HepG2 (cell line): ENCODE results near the gene CSRNP3. TPM values are rescaled to one million over a fixed set of nuclear protein-coding genes. Genes with fewer than 3 reads are reported as not detected.

Experiments used
- ATAC-seq: fragments of 200-7000 bp; cut with Tn5 transposase; 3 replicates; pipeline ENCODE4 v1.9.1; 2020; ENCODE audit warnings: mild to moderate bottlenecking, moderate library complexity
- BruUV-seq: library from RNA; stranded (reverse); fragments of 400-500 nt; replicated peaks from 2 replicates; lab custom pipeline; 2021; lab: Mats Ljungman, UMichigan
- CTCF ChIA-PET: fragments of 300-600 bp; formaldehyde crosslinking; extraction: SDS; loops from one replicate; lab custom pipeline; 2021; ENCODE audit warnings: low total read pairs, inconsistent platforms, low intra/inter-chr PET ratio; lab: Yijun Ruan, JAX
- POLR2A ChIA-PET: fragments of 350-600 bp; sonication (Branson Sonifier 250); formaldehyde crosslinking; loops from one replicate; lab custom pipeline; 2020; ENCODE audit warnings: antibody characterized with exemption, inconsistent platforms; lab: Yijun Ruan, JAX
- DNase-seq: peaks from one replicate; pipeline ENCODE4 v3.0.0-alpha.2; 2015; ENCODE audit warnings: low spot score
- FAIRE-seq: peaks from 3 replicates; lab custom pipeline; 2011; peaks lifted over from hg19 to GRCh38; lab: Jason Lieb, UNC
- H2AFZ ChIP-seq: one replicate; pipeline ENCODE4 v1.6.1; 2011; ENCODE audit warnings: low read length, inconsistent platforms
- H3K27ac ChIP-seq: fragments of 300-600 bp; 3 replicates; pipeline ENCODE4 v1.8.0; 2011; ENCODE audit warnings: mixed run types, mild to moderate bottlenecking, mixed read lengths, low read length, inconsistent platforms; ENCODE audit not compliant: insufficient read depth; ENCODE audit errors: extremely low read length
- H3K27me3 ChIP-seq, 2 experiments: fragments of 200-600 bp in 1 of 2; 2 replicates in 1 of 2; 3 replicates in 1 of 2; pipeline versions ENCODE4 v1.6.0 to v1.8.0; 2011; ENCODE audit warnings: low read length in 2 of 2, mild to moderate bottlenecking in 2 of 2, moderate library complexity in 2 of 2, inconsistent platforms in 1 of 2; ENCODE audit not compliant: insufficient read depth in 2 of 2, control insufficient read depth in 1 of 2
- H3K36me3 ChIP-seq, 2 experiments: fragments of 200-600 bp in 1 of 2; replicated peaks in 1 of 2; 2 replicates in 1 of 2; 3 replicates in 1 of 2; pipeline versions ENCODE4 v1.5.1 to v1.8.0; 2011; ENCODE audit warnings: low read length in 2 of 2, inconsistent platforms in 1 of 2; ENCODE audit not compliant: insufficient read depth in 2 of 2, control insufficient read depth in 1 of 2
- H3K4me1 ChIP-seq: 2 replicates; pipeline ENCODE4 v1.5.1; 2012; ENCODE audit warnings: low read length, inconsistent platforms; ENCODE audit not compliant: insufficient read depth
- H3K4me2 ChIP-seq: 2 replicates; pipeline ENCODE4 v1.6.0; 2011; ENCODE audit warnings: low read depth, low read length, inconsistent platforms
- H3K4me3 ChIP-seq, 3 experiments: fragments of 200-600 bp in 1 of 3; sonication (generic), shearing (Covaris generic) in 1 of 3; replicated peaks in 1 of 3; 2 replicates each; pipeline ENCODE4 v1.5.1; 2011 to 2016; ENCODE audit warnings: low read length in 3 of 3, inconsistent platforms in 2 of 3, low read depth in 2 of 3, mild to moderate bottlenecking in 2 of 3, control low read depth in 1 of 3, mixed read lengths in 1 of 3; ENCODE audit not compliant: insufficient read depth in 1 of 3
- H3K79me2 ChIP-seq: one replicate; pipeline ENCODE4 v1.6.1; 2011; ENCODE audit warnings: low read length, inconsistent platforms; ENCODE audit not compliant: insufficient read depth
- H3K9ac ChIP-seq: 2 replicates; pipeline ENCODE4 v1.6.0; 2011; ENCODE audit warnings: mild to moderate bottlenecking, low read depth, low read length, inconsistent platforms; ENCODE audit not compliant: insufficient read depth
- H3K9me3 ChIP-seq: 2 replicates; pipeline ENCODE4 v1.5.1; 2012; ENCODE audit warnings: mild to moderate bottlenecking, low read length
- H4K20me1 ChIP-seq: 2 replicates; pipeline ENCODE4 v1.6.0; 2011; ENCODE audit warnings: inconsistent platforms, mild to moderate bottlenecking, low read length, moderate library complexity; ENCODE audit not compliant: insufficient read depth
- ATF2 ChIP-seq: sonication (generic); formaldehyde crosslinking; IDR thresholded peaks from 2 replicates; pipeline ENCODE4 v1.4.0; 2020; ENCODE audit warnings: missing genetic modification reagents
- CAMTA2 ChIP-seq: sonication (generic); formaldehyde crosslinking; IDR thresholded peaks from 2 replicates; pipeline ENCODE4 v1.4.0; 2020; ENCODE audit warnings: mild to moderate bottlenecking, missing genetic modification reagents, borderline replicate concordance
- FOXK2 ChIP-seq: fragments of 450-650 bp; IDR thresholded peaks from 2 replicates; pipeline ENCODE4 v1.6.1; 2016
- GATAD2A ChIP-seq: IDR thresholded peaks from 2 replicates; pipeline ENCODE4 v1.6.1; 2016
- HDAC6 ChIP-seq: fragments of 200-600 bp; sonication (generic); IDR thresholded peaks from 2 replicates; pipeline ENCODE4 v1.7.0; 2017; ENCODE audit warnings: mild to moderate bottlenecking, antibody characterized with exemption, low read length, low read depth
- HIC2 ChIP-seq: sonication (generic); formaldehyde crosslinking; IDR thresholded peaks from 2 replicates; pipeline ENCODE4 v1.9.0; 2022; ENCODE audit warnings: low read depth, missing genetic modification reagents
- HNRNPH1 ChIP-seq: fragments of 200-400 bp; formaldehyde crosslinking; optimal IDR thresholded peaks from 2 replicates; pipeline ENCODE3; 2017; ENCODE audit warnings: mild to moderate bottlenecking, low read depth, low read length
- JDP2 ChIP-seq: sonication (generic); formaldehyde crosslinking; IDR thresholded peaks from 2 replicates; pipeline ENCODE4 v1.8.1; 2022; ENCODE audit warnings: missing genetic modification reagents, borderline replicate concordance
- LRRFIP1 ChIP-seq: sonication (generic); formaldehyde crosslinking; conservative IDR thresholded peaks from 2 replicates; pipeline ENCODE4 v1.4.0; 2020; ENCODE audit warnings: missing genetic modification reagents
- NONO ChIP-seq, 2 experiments: fragments of 450-650 bp in 1 of 2; sonication (generic) in 1 of 2; formaldehyde crosslinking in 1 of 2; IDR thresholded peaks in 1 of 2; conservative IDR thresholded peaks in 1 of 2; 2 replicates each; pipeline versions ENCODE4 v1.6.1 to v1.8.0; 2017 to 2022; ENCODE audit warnings: mild to moderate bottlenecking in 1 of 2, missing genetic modification reagents in 1 of 2, moderate library complexity in 1 of 2
- ZBTB21 ChIP-seq: sonication (generic); formaldehyde crosslinking; IDR thresholded peaks from 2 replicates; pipeline ENCODE4 v1.4.0; 2020; ENCODE audit warnings: missing genetic modification reagents
- ZFP62 ChIP-seq: sonication (generic); formaldehyde crosslinking; IDR thresholded peaks from 2 replicates; pipeline ENCODE4 v1.4.0; 2020; ENCODE audit warnings: missing genetic modification reagents
- ZNF101 ChIP-seq: sonication (generic); formaldehyde crosslinking; IDR thresholded peaks from 2 replicates; pipeline ENCODE4 v1.4.0; 2020; ENCODE audit warnings: mild to moderate bottlenecking, low read depth, missing genetic modification reagents, borderline replicate concordance
- ZNF556 ChIP-seq: sonication (generic); formaldehyde crosslinking; IDR thresholded peaks from 2 replicates; pipeline ENCODE4 v1.4.0; 2020; ENCODE audit warnings: mild to moderate bottlenecking, missing genetic modification reagents, borderline replicate concordance
- ZNF782 ChIP-seq: sonication (generic); formaldehyde crosslinking; IDR thresholded peaks from 2 replicates; pipeline ENCODE4 v1.4.0; 2020; ENCODE audit warnings: missing genetic modification reagents, mild to moderate bottlenecking, borderline replicate concordance
- ZNF792 ChIP-seq: IDR thresholded peaks from 2 replicates; pipeline ENCODE4 v1.6.1; 2016
- ZNF83 ChIP-seq: sonication (generic); formaldehyde crosslinking; IDR thresholded peaks from 2 replicates; pipeline ENCODE4 v1.4.0; 2020; ENCODE audit warnings: missing genetic modification reagents, mild to moderate bottlenecking, borderline replicate concordance
- WGBS: methylation state at CpG from one replicate; pipeline ENCODE4 v1.1.6; 2017; ENCODE audit warnings: low lambda C conversion rate; 5-methylcytosine and 5-hydroxymethylcytosine counted together
- in situ Hi-C: cut with HindIII; loops from 2 replicates; pipeline ENCODE4 v1.10.0; 2017; ENCODE audit warnings: low pct_unique_long_range_greater_than_20kb; ENCODE audit not compliant: extremely low pct_ligation_motif_present
- intact Hi-C: fragments of 100-400 bp; cut with micrococcal nuclease; formaldehyde crosslinking; loops from one replicate; pipeline ENCODE4 v1.10.0; 2022; ENCODE audit not compliant: unreplicated experiment
- polyA plus RNA-seq, 8 experiments: library from polyadenylated mRNA; depleted of rRNA in 3 of 8; stranded (reverse) in 7 of 8; unstranded in 1 of 8; fragments of >200 nt; fragmentation: Illumina TruSeq in 4 of 8; extraction: Trizol in 4 of 8; gene quantifications; 2 replicates each; pipeline versions ENCODE4 v1.2.1 to v1.2.3, GENCODE V29; 2011 to 2016; ENCODE audit warnings: low read depth in 4 of 8, missing spikeins in 1 of 8, mixed read lengths in 1 of 8; ENCODE audit not compliant: insufficient read depth in 1 of 8
- total RNA-seq, 5 experiments: library from RNA; depleted of rRNA; stranded (reverse); fragments of >200 nt; fragmentation: Illumina TruSeq; extraction: Trizol; gene quantifications; 2 replicates each; pipeline ENCODE4 v1.2.3, GENCODE V29; 2016; ENCODE audit warnings: low read depth in 1 of 5

CSRNP3 gene
- total and polyA plus RNA-seq, 2 of the 13 experiments (the other 11 are each of a cell fraction or from before 2014, with no cell fraction given), result not detected

- ATAC-seq, result no peak; the same call in 2 of the 3 replicates
- H4K20me1 ChIP-seq, result no peaks in the 10 kb centered on the region
- no peak for FAIRE-seq
- H3K4me1 ChIP-seq, result no peaks in the 10 kb centered on the region
- H3K9ac ChIP-seq, result no peak overlapping the region
- H3K79me2 ChIP-seq, result no peaks in the 10 kb centered on the region
- TF ChIP-seq HDAC6 (no peak), NONO (IDR thresholded peaks at IDR 0.05) (no peak), NONO (CRISPR knock-in tag; conservative IDR thresholded peaks at IDR 0.05) (no peak), GATAD2A (CRISPR knock-in tag) (no peak), ZFP62 (CRISPR knock-in tag) (no peak), ZNF556 (CRISPR knock-in tag) (no peak), ZNF782 (CRISPR knock-in tag) (no peak), HIC2 (CRISPR knock-in tag) (no peak), HNRNPH1 (no peak), CAMTA2 (CRISPR knock-in tag) (no peak), LRRFIP1 (CRISPR knock-in tag) (no peak), JDP2 (CRISPR knock-in tag) (no peak), ZNF83 (CRISPR knock-in tag) (no peak), ZNF792 (CRISPR knock-in tag) (no peak), ZNF101 (CRISPR knock-in tag) (no peak), ATF2 (CRISPR knock-in tag) (no peak), ZBTB21 (CRISPR knock-in tag) (no peak), FOXK2 (no peak)
- no peaks in the 10 kb centered on the region for H3K36me3 ChIP-seq
- no TSS peak for BruUV-seq
- in situ Hi-C loops (no loop called here), intact Hi-C loops (no loop called here)
- CTCF ChIA-PET, result no interaction called here
- no peak overlapping the region for H3K4me2 ChIP-seq
- POLR2A ChIA-PET, result no interaction called here
- H3K9me3 ChIP-seq, result no peaks in the 10 kb centered on the region
- WGBS, result 44% methylated on average over 4 of the region's 4 CpGs
- no peaks in the 10 kb centered on the region for H3K27me3 ChIP-seq
- no peak for DNase-seq
- no peak overlapping the region for H3K27ac ChIP-seq
- H2AFZ ChIP-seq, result no peak overlapping the region
- no peak overlapping the region for H3K4me3 ChIP-seq
Measured at GRCh38 chr2:165617741-165618481, 148.4 kb downstream of the CSRNP3 start.
